GM19395 (cell line): ENCODE data around the gene TYROBP.
"Not testable (repeated sequence)": the region's sequence is repeated elsewhere in the genome, so short reads cannot be mapped to it uniquely, and the experiment has no call there.

Experiments
- ATAC-seq: cut with Tn5 transposase; IDR thresholded peaks from one replicate; pipeline ENCODE4 v1.9.1; 2021; ENCODE audit warnings: mild to moderate bottlenecking, moderate library complexity; ENCODE audit not compliant: unreplicated experiment

TYROBP gene

DNA sequence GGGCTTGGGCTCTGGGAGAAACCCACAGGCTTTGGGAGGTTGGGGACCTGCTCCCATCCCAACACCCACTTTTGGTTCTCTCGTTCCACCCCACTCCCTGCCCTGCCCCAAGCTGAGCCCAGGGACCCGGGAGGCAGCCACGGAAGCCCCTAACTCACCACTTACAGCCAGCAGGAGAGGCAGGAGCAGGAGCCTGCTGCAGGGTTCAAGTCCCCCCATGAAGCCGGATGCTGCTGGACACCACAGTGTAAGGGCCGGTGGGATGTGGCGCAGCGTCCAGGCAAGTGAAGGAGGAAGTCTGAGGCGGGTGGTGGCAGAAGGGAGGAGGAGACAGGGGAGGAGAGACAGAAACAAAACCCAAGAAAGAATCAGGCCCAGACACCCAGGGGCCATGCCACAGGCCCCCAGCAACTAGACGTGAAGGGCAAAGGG lies at the start of gene TYROBP:
Gene TYROBP (minus strand): TSS at position 286 of the 432 bp plus-strand sequence. CDS start 67 bp downstream, at position 219.
- no peak for ATAC-seq

DNA sequence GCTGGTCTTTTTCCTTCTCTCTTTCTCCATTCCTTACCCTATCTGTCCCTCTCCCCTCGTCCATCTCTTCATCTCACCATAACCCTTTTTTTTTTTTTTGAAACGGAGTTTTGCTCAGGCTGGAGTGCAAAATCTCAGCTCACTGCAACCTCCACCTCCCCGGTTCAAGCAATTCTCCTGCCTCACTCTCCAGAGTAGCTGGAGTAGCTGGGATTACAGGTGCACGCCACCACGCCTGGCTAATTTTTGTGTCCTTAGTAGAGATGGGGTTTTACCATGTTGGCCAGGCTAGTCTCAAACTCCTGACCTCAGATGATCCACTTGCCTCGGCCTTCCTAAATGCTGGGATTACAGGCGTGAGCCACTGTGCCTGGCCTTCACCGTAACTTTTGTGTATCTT lies 49.3 kb upstream of the TYROBP start:
- not testable (repeated sequence) for ATAC-seq

DNA sequence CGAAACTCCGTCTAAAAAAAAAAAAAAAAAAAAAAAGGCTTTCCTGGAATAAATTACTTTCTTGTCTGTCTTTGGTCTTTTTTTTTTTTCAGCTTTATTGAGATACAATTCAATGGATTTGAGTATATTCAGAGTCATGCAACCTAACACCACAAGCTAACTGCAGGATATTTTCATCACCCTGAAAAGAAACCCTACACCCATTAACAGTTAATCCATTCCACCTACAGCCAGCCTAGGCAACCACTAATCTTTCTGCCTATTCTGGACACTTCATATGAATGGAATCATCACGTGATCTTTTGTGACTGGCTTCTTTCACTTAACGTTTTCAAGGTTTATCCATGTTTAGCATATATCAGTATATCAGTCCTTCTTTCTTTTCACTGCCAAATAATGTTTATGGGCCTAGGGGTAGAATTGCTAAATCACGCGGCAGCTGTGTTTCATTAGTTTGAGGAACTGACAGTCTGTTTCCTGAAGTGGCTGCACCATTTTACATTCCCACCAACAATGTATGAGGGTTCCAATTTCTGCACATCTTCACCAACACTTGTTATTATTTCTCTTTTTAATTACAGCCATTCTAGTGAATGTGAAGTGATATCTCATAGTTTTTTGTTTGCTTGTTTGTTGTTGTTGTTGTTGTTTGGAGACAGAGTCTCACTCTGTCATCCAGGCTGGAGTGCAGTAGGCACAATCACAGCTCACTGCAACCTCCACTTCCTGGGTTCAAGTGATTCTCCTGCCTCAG lies 48.0 kb upstream of the TYROBP start:
- no peak for ATAC-seq

DNA sequence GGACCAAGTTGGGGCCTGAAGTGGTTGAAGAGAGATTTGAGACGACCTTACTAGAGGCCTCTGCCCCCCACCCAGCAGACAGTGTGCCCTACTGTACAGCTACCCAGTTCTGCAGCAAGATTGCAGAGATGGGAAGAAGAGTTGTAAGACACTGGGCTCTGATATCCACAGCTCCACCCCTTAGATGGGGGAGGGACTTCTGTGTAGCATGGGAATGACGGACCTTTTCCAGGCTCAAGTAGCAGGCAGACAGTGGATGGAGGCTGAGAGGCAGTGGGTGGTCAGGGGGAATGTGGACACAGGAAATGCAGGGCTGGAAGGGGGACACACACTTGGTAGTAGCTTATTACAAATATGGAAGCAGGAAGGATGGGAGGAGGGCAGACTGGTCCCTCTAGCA lies 41.0 kb upstream of the TYROBP start:
- ATAC-seq: no peak

DNA sequence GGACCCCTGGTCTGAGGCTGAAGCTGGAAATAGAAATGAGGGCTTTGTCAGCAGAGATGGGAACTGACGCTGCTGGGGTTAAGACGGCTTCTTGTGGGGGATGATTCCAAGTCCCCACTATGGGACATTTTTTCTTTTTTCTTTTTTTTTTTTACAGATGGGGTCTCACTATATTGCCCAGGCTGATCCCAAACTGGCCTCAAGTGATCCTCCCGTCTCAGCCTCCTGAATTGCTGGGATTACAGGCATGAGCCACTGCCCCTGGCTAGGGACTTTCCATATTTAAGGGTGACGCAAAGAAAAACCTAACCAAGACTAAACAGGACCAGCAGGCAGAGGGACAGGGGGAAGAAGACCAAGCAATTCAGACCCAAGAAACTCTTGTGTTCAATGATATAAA lies 38.1 kb upstream of the TYROBP start:
- no peak for ATAC-seq

DNA sequence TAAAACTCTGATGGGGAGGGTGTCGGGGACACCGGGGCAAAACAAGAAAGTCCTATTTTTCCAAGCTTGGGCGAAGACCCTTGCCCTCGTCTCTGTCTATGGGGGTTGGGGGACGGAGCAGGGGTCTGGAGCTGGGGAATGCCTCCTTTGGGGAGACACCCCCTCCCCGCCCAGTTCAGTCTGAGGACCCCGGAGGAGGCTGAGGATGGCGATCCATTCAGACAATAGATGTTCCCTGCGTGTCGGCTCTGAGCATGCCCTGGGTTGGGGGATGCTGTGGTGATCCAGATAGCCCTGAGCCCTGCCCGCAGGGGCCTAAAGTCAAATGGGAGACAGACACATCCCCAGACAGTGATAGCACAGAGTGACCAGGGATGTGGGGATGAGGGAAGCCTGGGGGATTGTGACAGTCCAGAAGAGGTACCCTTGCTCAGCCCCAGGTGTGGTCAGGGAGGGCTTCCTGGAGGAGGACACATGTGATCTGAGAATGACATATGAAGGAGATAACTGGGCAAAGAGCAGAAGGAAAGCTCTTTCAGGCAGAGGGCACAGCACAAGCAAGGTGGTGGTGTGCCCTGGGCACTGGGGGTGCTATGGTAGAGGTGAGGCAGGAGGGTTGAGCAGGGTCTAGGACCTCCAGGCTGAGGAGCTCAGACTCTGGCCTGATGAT lies 37.2 kb upstream of the TYROBP start:
- ATAC-seq: no peak

DNA sequence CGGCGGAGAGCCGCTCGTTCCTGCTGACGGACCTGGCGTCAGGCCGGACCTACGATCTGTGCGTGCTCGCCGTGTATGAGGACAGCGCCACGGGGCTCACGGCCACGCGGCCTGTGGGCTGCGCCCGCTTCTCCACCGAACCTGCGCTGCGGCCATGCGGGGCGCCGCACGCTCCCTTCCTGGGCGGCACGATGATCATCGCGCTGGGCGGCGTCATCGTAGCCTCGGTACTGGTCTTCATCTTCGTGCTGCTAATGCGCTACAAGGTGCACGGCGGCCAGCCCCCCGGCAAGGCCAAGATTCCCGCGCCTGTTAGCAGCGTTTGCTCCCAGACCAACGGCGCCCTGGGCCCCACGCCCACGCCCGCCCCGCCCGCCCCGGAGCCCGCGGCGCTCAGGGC lies 36.5 kb upstream of the TYROBP start:
- no peak for ATAC-seq

DNA sequence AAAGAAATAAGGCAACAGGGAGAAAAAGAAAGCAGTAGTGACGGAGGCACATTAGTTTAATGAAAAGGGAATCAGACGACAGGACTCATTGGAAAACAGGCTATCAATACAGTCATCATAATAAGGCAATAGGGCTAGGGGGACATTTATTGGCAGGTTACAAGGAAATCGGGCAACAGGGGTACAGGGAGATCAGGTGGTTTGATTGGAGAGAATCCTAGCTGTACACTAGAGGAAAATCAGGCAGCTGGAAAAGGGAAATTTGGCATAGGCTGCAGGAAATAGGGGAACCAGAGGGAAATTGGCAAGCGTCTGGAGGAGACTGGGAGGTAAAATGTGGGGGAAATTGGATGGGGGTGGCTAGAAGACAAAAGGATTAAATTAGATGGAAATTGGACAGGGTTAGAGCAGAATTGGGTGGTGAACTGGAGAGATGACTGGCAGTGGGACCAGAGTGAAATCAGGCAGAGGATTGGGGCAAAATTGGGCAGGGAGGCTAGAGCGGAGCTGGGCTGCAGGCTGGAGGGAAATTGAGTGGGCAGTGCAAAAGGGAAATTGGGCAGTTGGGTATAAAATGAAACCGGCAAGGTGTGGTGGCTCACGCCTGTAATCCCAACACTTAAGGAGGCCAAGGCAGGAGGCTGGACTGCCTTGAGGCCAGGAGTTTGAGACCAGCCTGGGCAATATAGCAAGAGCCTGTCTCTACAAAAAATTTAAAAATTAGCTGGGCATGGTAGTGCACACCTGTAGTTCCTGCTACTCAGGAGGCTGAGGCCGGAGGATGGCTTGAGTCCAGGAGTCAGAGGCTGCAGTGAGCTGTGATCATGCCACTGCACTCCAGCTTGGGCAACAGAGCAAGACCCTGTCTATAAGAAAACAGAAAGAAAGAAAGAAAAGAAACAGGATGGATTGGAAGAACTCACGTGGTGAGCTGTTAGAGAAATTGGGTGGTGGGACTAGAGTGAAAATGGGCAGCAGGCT lies 35.5 kb upstream of the TYROBP start:
- ATAC-seq: no peak

DNA sequence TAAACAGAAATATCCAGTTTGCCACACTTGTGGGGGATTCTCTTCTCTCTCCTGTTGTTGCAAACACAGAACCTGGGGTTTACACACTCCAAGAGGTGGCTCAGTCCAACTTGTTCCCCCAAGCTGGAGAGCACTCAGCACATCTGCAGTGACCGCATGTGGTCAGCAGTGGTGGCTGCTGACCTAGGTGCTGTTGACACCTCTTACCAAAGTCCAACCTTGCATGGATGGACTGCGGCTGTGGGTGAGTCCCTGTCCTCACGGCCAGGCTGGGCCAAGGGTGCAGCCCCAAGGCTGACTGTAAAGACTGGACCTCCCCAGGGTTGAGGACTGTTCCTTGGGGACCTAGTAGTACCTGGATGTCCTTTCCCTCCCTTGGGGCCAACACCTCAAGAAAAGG lies 34.1 kb upstream of the TYROBP start:
- ATAC-seq: no peak

DNA sequence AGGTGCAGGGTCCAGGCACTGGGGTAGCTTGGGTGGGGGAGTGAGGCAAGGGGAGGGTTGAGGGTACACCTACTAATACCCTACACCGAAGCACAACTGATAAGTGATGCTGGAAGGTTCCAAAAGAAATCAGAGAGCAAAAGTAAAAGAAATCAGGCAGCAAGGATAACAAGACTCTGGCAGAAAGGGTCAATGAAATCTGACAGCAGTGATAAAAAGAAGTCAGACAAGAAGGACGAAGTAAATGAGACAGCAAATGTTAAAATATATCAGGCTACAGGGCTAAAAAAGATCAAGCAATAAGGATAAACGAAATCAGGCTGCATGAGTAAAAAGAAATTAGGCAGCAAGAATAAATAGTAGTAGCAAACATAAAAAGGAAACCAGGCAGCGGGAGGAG lies 32.7 kb upstream of the TYROBP start:
- ATAC-seq: no peak

DNA sequence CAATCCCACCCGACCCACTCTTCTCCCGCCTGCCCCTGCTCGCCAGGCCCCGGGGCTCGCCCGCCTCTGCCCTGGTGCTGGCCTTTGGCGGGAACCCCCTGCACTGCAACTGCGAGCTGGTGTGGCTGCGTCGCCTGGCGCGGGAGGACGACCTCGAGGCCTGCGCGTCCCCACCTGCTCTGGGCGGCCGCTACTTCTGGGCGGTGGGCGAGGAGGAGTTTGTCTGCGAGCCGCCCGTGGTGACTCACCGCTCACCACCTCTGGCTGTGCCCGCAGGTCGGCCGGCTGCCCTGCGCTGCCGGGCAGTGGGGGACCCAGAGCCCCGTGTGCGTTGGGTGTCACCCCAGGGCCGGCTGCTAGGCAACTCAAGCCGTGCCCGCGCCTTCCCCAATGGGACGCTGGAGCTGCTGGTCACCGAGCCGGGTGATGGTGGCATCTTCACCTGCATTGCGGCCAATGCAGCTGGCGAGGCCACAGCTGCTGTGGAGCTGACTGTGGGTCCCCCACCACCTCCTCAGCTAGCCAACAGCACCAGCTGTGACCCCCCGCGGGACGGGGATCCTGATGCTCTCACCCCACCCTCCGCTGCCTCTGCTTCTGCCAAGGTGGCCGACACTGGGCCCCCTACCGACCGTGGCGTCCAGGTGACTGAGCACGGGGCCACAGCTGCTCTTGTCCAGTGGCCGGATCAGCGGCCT lies 32.1 kb upstream of the TYROBP start:
- no peak for ATAC-seq

DNA sequence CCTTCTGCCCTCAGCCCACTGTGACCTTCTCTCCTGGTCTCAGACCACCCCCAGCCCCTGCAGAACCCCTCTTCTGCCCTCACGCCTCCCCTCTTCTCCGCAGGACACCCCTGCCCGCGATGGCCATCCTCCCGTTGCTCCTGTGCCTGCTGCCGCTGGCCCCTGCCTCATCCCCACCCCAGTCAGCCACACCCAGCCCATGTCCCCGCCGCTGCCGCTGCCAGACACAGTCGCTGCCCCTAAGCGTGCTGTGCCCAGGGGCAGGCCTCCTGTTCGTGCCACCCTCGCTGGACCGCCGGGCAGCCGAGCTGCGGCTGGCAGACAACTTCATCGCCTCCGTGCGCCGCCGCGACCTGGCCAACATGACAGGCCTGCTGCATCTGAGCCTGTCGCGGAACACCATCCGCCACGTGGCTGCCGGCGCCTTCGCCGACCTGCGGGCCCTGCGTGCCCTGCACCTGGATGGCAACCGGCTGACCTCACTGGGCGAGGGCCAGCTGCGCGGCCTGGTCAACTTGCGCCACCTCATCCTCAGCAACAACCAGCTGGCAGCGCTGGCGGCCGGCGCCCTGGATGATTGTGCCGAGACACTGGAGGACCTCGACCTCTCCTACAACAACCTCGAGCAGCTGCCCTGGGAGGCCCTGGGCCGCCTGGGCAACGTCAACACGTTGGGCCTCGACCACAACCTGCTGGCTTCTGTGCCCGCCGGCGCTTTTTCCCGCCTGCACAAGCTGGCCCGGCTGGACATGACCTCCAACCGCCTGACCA lies 31.4 kb upstream of the TYROBP start:
- no peak for ATAC-seq

DNA sequence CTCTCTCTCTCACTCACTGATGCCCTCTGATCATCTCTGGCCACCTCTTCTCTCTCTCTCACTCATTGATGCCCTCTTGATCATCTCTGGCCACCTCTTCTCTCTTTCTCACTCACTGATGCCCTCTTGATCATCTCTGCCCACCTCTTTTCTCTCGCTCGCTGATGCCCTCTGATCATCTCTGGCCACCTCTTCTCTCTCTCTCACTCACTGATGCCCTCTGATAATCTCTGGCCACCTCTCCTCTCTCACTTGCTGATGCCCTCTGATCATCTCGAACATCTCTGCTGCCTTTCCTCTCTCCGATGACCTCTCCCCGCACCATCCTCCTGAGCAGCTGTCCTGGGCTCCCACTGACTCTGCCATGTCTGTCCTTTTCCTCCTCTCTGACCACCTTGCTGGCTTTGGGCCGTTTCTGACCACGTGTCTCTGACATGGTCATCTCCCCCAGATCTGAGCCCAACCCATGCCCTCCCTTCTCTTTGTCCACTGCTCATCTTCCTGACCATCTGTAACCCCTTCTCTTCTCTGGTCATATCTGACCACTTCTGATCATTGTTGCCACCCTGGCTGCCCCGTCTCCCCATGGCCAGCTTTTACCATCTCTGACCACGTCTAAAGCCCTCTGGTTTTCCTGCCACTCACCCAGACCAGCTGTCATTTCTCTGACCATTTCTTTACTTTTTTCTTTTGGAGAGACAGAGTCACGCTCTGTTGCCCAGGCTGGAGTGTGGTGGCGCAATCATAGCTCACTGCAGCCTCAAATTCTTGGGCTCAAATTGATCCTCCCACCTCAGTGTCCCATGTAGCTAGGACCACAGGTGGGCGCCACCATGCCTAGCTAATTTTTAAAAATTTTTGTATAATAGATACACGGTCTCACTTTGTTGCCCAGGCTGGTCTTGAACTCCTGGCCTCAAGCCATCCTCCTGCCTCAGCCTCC lies 30.5 kb upstream of the TYROBP start:
- ATAC-seq: no peak

DNA sequence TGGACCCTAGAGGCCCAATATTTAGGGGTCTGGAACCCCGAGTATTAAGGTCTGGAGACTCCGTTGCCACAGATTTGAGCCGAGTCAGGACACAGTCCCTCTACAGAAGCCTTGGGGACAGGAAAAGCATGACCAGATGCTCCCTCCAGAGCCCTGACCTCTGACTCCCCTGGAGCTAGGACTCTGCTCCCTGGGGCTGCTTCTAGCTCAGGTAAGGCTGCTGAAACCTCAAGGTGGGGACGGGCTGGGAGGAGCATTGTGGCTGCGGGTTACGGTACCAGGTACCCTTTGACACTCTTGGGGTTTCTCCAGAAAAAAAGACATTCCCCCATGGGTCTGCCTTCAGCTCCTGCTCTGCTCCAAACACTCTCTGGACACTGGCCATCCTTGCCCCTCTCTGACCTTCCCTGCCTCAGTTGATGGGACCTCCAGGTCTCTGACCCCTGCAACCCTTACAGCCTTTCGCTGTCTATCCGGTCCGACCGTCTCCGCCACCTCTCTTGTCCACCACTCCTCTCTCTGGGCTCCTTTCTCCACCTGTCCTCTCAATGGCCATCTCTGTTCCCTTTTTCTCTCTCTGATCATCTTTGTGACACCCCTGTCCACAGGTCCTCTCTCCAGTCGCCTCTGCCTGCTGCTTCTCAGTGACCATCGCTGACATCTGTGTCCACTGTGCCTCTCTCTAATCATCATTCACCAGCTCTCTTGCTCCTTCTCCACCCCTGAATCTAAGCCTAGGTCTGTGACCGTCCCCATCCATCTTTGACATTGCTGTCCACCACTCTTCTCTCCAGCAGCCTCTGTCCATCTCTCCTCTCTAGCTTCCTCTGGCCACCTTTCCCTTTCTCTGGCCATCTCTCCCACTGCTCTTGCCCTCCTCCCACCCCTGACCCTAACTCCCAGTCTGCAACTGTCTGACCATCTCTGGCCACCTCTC lies 29.5 kb upstream of the TYROBP start:
- no peak for ATAC-seq

DNA sequence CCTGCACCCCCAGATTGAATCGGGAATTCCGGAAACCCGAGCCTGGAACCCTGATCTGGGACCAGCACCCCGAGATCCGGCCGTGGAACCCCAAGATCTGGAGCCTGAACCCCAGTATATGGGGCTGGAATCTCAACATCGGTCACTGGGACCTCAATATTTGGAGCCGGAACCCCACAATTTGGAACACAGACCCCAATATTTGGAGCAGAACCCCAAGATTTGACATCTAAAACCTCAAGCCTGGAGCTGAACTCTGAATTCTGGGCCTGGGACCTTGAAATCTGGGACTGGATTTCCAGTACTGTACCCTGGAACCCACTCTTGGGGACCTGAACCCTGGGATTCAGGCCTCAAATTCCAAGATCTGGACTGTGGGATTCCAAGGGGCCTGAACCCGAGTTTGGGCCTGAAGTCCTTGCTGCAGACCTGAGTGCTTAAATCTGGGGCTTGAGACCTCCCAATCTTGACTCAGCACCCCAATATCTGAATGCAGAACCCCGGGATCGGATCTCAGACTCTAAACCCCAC lies 28.7 kb upstream of the TYROBP start:
- ATAC-seq: no peak

DNA sequence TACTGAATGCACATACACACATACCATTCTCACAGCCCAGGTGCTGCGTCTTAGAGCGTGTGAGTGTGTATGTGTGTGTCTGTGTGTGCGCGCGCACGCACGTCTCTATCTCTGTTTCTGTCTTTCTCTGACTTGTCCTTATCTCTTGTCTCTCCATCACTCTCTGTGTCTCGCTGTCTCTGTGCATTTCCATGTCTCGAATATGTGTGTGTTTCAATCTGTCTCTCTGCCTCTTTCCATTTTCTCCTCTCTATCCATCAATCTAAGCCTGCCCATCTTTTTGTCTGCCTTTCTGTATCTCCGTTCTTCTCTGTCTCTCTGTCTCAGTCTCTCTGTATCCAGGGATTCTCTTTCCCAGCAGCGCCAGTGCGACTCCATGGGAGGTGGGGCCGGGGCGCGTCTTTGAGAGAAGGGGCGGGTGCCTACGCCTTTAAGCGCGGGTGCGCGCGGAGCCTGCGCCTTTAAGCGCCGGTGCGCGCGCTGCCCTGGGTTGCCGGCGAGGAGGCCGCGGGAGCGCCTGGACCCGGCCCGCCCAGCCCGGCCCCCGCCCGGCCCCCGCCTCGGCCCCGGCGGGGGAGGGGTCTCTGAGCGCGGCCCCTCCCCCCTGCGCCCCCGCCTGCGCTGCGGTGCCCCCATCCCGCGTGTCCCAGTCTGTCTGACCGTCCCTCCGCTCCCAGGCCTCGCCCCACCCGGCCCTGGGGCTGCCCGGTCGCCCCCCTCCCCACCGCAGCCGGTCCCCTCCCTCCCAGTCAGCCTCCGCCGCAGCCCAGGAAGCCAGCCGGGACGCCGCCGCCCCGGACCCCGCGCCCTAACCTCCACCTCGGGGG lies 28.0 kb upstream of the TYROBP start, which contains the start of gene LRFN3:
Gene LRFN3 (plus strand): TSS at position 464 of the 827 bp plus-strand sequence. CDS start 3,052 bp downstream, outside the sequence.
- ATAC-seq: no peak
